ENCODE data around the gene NOS1.

- TF ChIP-seq CTCF (conservative IDR thresholded peaks at IDR 0.05 in 1 of 2, IDR thresholded peaks at IDR 0.05 in 1 of 2; ENCODE audit: extremely low read depth in 1 of 2, insufficient read depth in 1 of 2, low read depth in 1 of 2, low read length in 2 of 2): no peak
- TF ChIP-seq EZH2 (IDR thresholded peaks at IDR 0.05; ENCODE audit: borderline replicate concordance, low read length): no peak
Observed at GRCh38 chr12:117225179-117225578, 136.2 kb downstream of the NOS1 start.
